TTC549 (cell line): Measurements from ENCODE around the gene SSH2.
"Not testable (repeated sequence)": the region's sequence is repeated elsewhere in the genome, so short reads cannot be mapped to it uniquely, and the experiment has no call there.

Source experiments
- FAIRE-seq: peaks from 2 replicates; lab custom pipeline; 2012; peaks lifted over from hg19 to GRCh38; lab: Jason Lieb, UNC

Gene SSH2

GRCh38 chr17:29929533-29930408 lies at the start of gene SSH2:
SSH2 (minus strand) TSS chr17:29930228; CDS start chr17:29930000, 228 bp downstream.
- FAIRE-seq, result no peak

- FAIRE-seq, result no peak
These were observed 47.8 kb upstream of the SSH2 start for GRCh38 chr17:29977836-29978235.

GRCh38 chr17:29973005-29973404 lies 43.0 kb upstream of the SSH2 start:
- FAIRE-seq, result no peak

- FAIRE-seq, result no peak
These were observed 42.2 kb upstream of the SSH2 start for GRCh38 chr17:29972277-29972676.

GRCh38 chr17:29968271-29968670 lies 38.2 kb upstream of the SSH2 start:
- no peak for FAIRE-seq

- FAIRE-seq, result no peak
These were observed 32.6 kb upstream of the SSH2 start for GRCh38 chr17:29962656-29963055.

GRCh38 chr17:29959658-29960337 lies 29.8 kb upstream of the SSH2 start:
- FAIRE-seq, result no peak

- FAIRE-seq, result no peak
These were observed 29.1 kb upstream of the SSH2 start for GRCh38 chr17:29958947-29959657.

GRCh38 chr17:29957488-29957887 lies 27.5 kb upstream of the SSH2 start:
- not testable (repeated sequence) for FAIRE-seq

- no peak for FAIRE-seq
These were observed 26.2 kb upstream of the SSH2 start for GRCh38 chr17:29956225-29956624.

- no peak for FAIRE-seq
These were observed 24.4 kb upstream of the SSH2 start for GRCh38 chr17:29954405-29954804.

GRCh38 chr17:29949696-29950095 lies 19.7 kb upstream of the SSH2 start:
- no peak for FAIRE-seq

GRCh38 chr17:29948448-29949215 lies 18.6 kb upstream of the SSH2 start:
- FAIRE-seq, result no peak

- no peak for FAIRE-seq
These were observed 15.3 kb upstream of the SSH2 start for GRCh38 chr17:29945281-29945680.

- no peak for FAIRE-seq
These were observed 11.3 kb upstream of the SSH2 start, which contains the start of gene EFCAB5 for GRCh38 chr17:29941334-29941733. EFCAB5 (plus strand) TSS chr17:29941634; CDS start chr17:29941797, 163 bp downstream.

GRCh38 chr17:29936724-29937123 lies 6.7 kb upstream of the SSH2 start:
- no peak for FAIRE-seq

- FAIRE-seq, result not testable (repeated sequence)
These were observed 5.9 kb upstream of the SSH2 start for GRCh38 chr17:29935909-29936308.

GRCh38 chr17:29933379-29933778 lies 3.4 kb upstream of the SSH2 start:
- peak; percentile 58 for FAIRE-seq

GRCh38 chr17:29931231-29931932 lies 1.4 kb upstream of the SSH2 start:
- peak; percentile 86 for FAIRE-seq

- no peak for FAIRE-seq
These were observed 482 bp upstream of the SSH2 start for GRCh38 chr17:29930409-29931010.

GRCh38 chr17:29929006-29929532 lies 959 bp downstream of the SSH2 start:
- FAIRE-seq, result no peak
